ENCODE measurements around the gene OSBPL9. TPM values are rescaled to one million over a fixed set of nuclear protein-coding genes. Genes with fewer than 3 reads are reported as not detected.

Gene OSBPL9
- total and polyA plus RNA-seq, 2 experiments from 2014 or later: 82.7 to 102 TPM

DNA sequence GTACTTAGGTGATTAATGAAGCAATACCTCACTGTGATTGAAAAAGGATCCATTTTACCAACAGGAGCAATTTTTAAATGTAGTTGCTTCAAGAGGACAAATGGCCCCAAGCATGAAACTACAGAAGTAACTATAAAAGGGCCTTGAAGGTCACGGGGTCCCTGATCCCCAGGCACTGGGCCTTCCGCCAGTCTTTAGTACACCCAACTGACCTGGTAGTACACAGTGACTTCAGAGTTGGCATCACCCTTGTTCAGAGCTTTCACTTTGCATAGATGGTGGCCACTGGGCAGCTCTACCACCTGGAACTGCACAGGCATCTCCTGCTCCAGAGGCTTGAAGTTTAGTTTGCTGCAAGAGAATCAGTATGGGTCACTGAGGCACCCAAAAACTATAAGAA is 177.4 kb downstream of the OSBPL9 start (continued):
- TF ChIP-seq, protein P1, sequence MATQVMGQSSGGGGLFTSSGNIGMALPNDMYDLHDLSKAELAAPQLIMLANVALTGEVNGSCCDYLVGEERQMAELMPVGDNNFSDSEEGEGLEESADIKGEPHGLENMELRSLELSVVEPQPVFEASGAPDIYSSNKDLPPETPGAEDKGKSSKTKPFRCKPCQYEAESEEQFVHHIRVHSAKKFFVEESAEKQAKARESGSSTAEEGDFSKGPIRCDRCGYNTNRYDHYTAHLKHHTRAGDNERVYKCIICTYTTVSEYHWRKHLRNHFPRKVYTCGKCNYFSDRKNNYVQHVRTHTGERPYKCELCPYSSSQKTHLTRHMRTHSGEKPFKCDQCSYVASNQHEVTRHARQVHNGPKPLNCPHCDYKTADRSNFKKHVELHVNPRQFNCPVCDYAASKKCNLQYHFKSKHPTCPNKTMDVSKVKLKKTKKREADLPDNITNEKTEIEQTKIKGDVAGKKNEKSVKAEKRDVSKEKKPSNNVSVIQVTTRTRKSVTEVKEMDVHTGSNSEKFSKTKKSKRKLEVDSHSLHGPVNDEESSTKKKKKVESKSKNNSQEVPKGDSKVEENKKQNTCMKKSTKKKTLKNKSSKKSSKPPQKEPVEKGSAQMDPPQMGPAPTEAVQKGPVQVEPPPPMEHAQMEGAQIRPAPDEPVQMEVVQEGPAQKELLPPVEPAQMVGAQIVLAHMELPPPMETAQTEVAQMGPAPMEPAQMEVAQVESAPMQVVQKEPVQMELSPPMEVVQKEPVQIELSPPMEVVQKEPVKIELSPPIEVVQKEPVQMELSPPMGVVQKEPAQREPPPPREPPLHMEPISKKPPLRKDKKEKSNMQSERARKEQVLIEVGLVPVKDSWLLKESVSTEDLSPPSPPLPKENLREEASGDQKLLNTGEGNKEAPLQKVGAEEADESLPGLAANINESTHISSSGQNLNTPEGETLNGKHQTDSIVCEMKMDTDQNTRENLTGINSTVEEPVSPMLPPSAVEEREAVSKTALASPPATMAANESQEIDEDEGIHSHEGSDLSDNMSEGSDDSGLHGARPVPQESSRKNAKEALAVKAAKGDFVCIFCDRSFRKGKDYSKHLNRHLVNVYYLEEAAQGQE (IDR thresholded peaks at IDR 0.05; ENCODE audit: unreplicated experiment): no peak
- TF ChIP-seq POLR2AphosphoS5 (IDR thresholded peaks at IDR 0.05; ENCODE audit: low read depth) (no peak), EZH2phosphoT487 (IDR thresholded peaks at IDR 0.05; ENCODE audit: unreplicated experiment) (no peak), EZH2 (IDR thresholded peaks at IDR 0.05; ENCODE audit: low read depth, unreplicated experiment) (no peak), NANOG (IDR thresholded peaks at IDR 0.05; ENCODE audit: borderline replicate concordance) (no peak)
- TF ChIP-seq, protein P2, sequence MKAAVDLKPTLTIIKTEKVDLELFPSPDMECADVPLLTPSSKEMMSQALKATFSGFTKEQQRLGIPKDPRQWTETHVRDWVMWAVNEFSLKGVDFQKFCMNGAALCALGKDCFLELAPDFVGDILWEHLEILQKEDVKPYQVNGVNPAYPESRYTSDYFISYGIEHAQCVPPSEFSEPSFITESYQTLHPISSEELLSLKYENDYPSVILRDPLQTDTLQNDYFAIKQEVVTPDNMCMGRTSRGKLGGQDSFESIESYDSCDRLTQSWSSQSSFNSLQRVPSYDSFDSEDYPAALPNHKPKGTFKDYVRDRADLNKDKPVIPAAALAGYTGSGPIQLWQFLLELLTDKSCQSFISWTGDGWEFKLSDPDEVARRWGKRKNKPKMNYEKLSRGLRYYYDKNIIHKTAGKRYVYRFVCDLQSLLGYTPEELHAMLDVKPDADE (IDR thresholded peaks at IDR 0.05): no peak

DNA sequence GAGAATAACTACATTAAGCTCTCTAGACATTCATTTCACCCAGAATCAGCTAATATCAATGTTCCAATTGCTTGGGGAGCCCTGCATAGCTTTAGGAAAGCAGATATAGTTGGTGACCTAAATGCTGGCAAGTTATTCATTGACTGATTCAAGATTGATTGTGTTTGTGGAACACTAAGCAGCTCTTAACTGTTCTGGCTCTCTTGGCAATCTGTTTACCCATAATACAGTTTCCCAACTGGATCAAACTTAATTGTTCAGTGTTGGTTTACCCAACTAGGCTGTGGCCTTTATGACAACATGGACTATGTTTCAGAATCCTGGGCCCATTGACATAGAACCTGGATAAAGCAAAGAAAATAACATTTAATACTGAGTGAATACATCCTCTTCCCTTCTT is 178.0 kb downstream of the OSBPL9 start:
- DNase-seq (ENCODE audit: low spot score) (no peak), ATAC-seq (no peak)
- peaks cover 37% of the 10 kb centered on the region for H3K36me3 ChIP-seq (ENCODE audit: insufficient read depth)
- H3K79me2 ChIP-seq (replicated peaks; ENCODE audit: insufficient read depth): no peaks in the 10 kb centered on the region
- Mint-ChIP-seq H3K4me3 (no peak overlapping the region), H3K27ac (no peak overlapping the region), H3K4me1 (no peaks in the 10 kb centered on the region), H3K36me3 (ENCODE audit: low read depth) (peaks cover 59% of the 10 kb centered on the region), H3K9me3 (no peaks in the 10 kb centered on the region), H3K27me3 (ENCODE audit: insufficient read depth, low read depth, poor library complexity) (no peaks in the 10 kb centered on the region)
- no peak overlapping the region for H3K4me2 ChIP-seq
- no peaks in the 10 kb centered on the region for H3K9me2 ChIP-seq (ENCODE audit: insufficient read depth)
- H2AFZ ChIP-seq: no peak overlapping the region
- H3F3A ChIP-seq (replicated peaks; ENCODE audit: low read depth): no peaks in the 10 kb centered on the region
- H3K27ac ChIP-seq (ENCODE audit: low read depth): no peak overlapping the region
- 0 out of 2 replicates have a peak, but pooled peaks cover 5% of the 10 kb centered on the region for H4K20me1 ChIP-seq (replicated peaks; ENCODE audit: insufficient read depth)
- H3K27me3 ChIP-seq (ENCODE audit: insufficient read depth): no peaks in the 10 kb centered on the region
- no peak overlapping the region for H3K4me3 ChIP-seq
- H3K4me1 ChIP-seq (ENCODE audit: insufficient read depth): no peaks in the 10 kb centered on the region
- TF ChIP-seq JUNB (IDR thresholded peaks at IDR 0.05; ENCODE audit: unreplicated experiment) (no peak), EZH2 (IDR thresholded peaks at IDR 0.05; ENCODE audit: low read depth, unreplicated experiment) (no peak), EZH2phosphoT487 (IDR thresholded peaks at IDR 0.05; ENCODE audit: unreplicated experiment) (no peak), POLR2AphosphoS5 (IDR thresholded peaks at IDR 0.05; ENCODE audit: low read depth) (no peak), ZNF114 (CRISPR knock-in tag; IDR thresholded peaks at IDR 0.05) (no peak), ZNF331 (CRISPR knock-in tag; IDR thresholded peaks at IDR 0.05; ENCODE audit: low read depth) (no peak), STAT1 (IDR thresholded peaks at IDR 0.05; ENCODE audit: unreplicated experiment) (no peak)
- TF ChIP-seq, protein P2 (IDR thresholded peaks at IDR 0.05): no peak
- TF ChIP-seq, protein P3, sequence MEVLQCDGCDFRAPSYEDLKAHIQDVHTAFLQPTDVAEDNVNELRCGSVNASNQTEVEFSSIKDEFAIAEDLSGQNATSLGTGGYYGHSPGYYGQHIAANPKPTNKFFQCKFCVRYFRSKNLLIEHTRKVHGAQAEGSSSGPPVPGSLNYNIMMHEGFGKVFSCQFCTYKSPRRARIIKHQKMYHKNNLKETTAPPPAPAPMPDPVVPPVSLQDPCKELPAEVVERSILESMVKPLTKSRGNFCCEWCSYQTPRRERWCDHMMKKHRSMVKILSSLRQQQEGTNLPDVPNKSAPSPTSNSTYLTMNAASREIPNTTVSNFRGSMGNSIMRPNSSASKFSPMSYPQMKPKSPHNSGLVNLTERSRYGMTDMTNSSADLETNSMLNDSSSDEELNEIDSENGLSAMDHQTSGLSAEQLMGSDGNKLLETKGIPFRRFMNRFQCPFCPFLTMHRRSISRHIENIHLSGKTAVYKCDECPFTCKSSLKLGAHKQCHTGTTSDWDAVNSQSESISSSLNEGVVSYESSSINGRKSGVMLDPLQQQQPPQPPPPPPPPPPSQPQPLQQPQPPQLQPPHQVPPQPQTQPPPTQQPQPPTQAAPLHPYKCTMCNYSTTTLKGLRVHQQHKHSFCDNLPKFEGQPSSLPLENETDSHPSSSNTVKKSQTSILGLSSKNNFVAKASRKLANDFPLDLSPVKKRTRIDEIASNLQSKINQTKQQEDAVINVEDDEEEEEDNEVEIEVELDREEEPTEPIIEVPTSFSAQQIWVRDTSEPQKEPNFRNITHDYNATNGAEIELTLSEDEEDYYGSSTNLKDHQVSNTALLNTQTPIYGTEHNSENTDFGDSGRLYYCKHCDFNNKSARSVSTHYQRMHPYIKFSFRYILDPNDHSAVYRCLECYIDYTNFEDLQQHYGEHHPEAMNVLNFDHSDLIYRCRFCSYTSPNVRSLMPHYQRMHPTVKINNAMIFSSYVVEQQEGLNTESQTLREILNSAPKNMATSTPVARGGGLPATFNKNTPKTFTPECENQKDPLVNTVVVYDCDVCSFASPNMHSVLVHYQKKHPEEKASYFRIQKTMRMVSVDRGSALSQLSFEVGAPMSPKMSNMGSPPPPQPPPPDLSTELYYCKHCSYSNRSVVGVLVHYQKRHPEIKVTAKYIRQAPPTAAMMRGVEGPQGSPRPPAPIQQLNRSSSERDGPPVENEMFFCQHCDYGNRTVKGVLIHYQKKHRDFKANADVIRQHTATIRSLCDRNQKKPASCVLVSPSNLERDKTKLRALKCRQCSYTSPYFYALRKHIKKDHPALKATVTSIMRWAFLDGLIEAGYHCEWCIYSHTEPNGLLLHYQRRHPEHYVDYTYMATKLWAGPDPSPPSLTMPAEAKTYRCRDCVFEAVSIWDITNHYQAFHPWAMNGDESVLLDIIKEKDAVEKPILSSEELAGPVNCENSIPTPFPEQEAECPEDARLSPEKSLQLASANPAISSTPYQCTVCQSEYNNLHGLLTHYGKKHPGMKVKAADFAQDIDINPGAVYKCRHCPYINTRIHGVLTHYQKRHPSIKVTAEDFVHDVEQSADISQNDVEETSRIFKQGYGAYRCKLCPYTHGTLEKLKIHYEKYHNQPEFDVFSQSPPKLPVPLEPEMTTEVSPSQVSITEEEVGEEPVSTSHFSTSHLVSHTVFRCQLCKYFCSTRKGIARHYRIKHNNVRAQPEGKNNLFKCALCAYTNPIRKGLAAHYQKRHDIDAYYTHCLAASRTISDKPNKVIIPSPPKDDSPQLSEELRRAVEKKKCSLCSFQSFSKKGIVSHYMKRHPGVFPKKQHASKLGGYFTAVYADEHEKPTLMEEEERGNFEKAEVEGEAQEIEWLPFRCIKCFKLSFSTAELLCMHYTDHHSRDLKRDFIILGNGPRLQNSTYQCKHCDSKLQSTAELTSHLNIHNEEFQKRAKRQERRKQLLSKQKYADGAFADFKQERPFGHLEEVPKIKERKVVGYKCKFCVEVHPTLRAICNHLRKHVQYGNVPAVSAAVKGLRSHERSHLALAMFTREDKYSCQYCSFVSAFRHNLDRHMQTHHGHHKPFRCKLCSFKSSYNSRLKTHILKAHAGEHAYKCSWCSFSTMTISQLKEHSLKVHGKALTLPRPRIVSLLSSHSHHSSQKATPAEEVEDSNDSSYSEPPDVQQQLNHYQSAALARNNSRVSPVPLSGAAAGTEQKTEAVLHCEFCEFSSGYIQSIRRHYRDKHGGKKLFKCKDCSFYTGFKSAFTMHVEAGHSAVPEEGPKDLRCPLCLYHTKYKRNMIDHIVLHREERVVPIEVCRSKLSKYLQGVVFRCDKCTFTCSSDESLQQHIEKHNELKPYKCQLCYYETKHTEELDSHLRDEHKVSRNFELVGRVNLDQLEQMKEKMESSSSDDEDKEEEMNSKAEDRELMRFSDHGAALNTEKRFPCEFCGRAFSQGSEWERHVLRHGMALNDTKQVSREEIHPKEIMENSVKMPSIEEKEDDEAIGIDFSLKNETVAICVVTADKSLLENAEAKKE (CRISPR knock-in tag; IDR thresholded peaks at IDR 0.05): no peak
